ENCODE results near the gene ATP8A2. TPM values are rescaled to one million over a fixed set of nuclear protein-coding genes. Genes with fewer than 3 reads are reported as not detected.

The ATP8A2 gene
- total RNA-seq, 4 donors from 2014 or later = 0.13 to 0.24 (median 0.20) TPM

GRCh38 chr13:25906191-25906661 lies 534.5 kb downstream of the ATP8A2 start:
- H3K4me3 ChIP-seq = no peak overlapping the region
- no peak overlapping the region for H3K27ac ChIP-seq
- H3K27me3 ChIP-seq = no peaks in the 10 kb centered on the region
- 54% methylated on average over 7 of the region's 7 CpGs for WGBS
- TF ChIP-seq, protein P1, sequence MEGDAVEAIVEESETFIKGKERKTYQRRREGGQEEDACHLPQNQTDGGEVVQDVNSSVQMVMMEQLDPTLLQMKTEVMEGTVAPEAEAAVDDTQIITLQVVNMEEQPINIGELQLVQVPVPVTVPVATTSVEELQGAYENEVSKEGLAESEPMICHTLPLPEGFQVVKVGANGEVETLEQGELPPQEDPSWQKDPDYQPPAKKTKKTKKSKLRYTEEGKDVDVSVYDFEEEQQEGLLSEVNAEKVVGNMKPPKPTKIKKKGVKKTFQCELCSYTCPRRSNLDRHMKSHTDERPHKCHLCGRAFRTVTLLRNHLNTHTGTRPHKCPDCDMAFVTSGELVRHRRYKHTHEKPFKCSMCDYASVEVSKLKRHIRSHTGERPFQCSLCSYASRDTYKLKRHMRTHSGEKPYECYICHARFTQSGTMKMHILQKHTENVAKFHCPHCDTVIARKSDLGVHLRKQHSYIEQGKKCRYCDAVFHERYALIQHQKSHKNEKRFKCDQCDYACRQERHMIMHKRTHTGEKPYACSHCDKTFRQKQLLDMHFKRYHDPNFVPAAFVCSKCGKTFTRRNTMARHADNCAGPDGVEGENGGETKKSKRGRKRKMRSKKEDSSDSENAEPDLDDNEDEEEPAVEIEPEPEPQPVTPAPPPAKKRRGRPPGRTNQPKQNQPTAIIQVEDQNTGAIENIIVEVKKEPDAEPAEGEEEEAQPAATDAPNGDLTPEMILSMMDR (IDR thresholded peaks at IDR 0.05) = no peak
- TF ChIP-seq POLR2A (IDR thresholded peaks at IDR 0.05) = no peak
- H3K9me3 ChIP-seq = no peaks in the 10 kb centered on the region
- peaks cover 16% of the 10 kb centered on the region for H3K4me1 ChIP-seq
- DNase-seq (ENCODE audit: low spot score in 2 of 2) = no peak
- no peaks in the 10 kb centered on the region for H3K36me3 ChIP-seq

DNA sequence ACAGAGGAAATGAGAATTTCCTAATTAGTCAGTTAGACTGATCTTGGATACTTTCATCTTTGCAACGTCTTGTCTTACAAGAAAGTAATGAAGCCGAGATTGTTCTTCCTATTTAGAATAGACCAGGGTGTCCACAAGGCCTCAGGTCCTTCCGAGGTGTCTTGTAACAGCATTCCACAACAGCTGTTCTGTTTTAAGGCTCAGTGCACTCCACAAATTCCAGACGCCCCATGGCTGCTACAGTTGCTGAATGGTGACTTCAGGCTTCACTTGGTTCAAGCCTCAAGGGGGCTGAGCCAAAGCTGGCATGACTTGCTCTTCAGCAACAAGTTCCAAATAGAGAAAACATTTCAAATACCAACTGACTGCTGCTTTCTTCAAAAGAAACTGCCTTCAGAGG lies 536.6 kb downstream of the ATP8A2 start:
- no peaks in the 10 kb centered on the region for H3K9me3 ChIP-seq
- no peak overlapping the region for H3K4me3 ChIP-seq
- peaks cover 3% of the 10 kb centered on the region for H3K4me1 ChIP-seq
- 83% methylated on average over 4 of the region's 4 CpGs for WGBS
- H3K27me3 ChIP-seq = no peaks in the 10 kb centered on the region
- no peak overlapping the region for H3K27ac ChIP-seq
- H3K36me3 ChIP-seq = no peaks in the 10 kb centered on the region
- TF ChIP-seq EP300 (IDR thresholded peaks at IDR 0.05) (no peak), POLR2A (IDR thresholded peaks at IDR 0.05) (no peak)
- DNase-seq (ENCODE audit: low spot score in 2 of 2) = no peak

- DNase-seq (ENCODE audit: low spot score in 2 of 2) = no peak
- TF ChIP-seq POLR2AphosphoS5 (IDR thresholded peaks at IDR 0.05) (no peak), EP300 (IDR thresholded peaks at IDR 0.05) (no peak), POLR2A (IDR thresholded peaks at IDR 0.05) (no peak)
- TF ChIP-seq, protein P1 (IDR thresholded peaks at IDR 0.05) = no peak
- peaks cover 3% of the 10 kb centered on the region for H3K4me1 ChIP-seq
- no peak overlapping the region for H3K27ac ChIP-seq
- H3K9me3 ChIP-seq = no peaks in the 10 kb centered on the region
- H3K4me3 ChIP-seq = no peak overlapping the region
- WGBS = 72% methylated on average over 4 of the region's 4 CpGs
- no peaks in the 10 kb centered on the region for H3K36me3 ChIP-seq
- H3K27me3 ChIP-seq = no peaks in the 10 kb centered on the region
Observed at GRCh38 chr13:25910243-25910642, 538.5 kb downstream of the ATP8A2 start.

DNA sequence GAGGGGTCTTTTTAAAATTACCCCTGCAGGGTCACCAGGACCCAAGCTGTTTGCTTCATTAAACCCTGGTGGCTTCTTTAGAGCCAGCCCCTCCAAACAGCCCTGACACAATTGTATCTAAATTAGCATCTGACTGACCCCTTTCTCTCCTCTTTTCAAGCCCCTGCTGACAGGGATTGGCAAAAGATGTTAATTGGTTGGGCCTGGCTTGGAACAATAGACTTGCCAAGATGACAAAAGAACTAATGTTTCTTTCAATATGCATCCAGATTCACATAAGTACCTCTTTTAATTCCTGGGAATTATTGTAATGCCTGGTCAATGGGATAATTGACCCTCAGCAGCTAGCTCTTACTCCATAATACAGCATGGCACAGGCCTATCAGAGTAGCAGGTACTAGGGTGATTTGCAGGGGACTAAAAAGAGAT lies 539.2 kb downstream of the ATP8A2 start:
- no peak for DNase-seq (ENCODE audit: low spot score in 2 of 2)
- no peaks in the 10 kb centered on the region for H3K36me3 ChIP-seq
- TF ChIP-seq POLR2A (IDR thresholded peaks at IDR 0.05) (no peak), EP300 (IDR thresholded peaks at IDR 0.05) (no peak), POLR2AphosphoS5 (IDR thresholded peaks at IDR 0.05) (no peak)
- TF ChIP-seq, protein P1 (IDR thresholded peaks at IDR 0.05) = no peak
- H3K9me3 ChIP-seq = no peaks in the 10 kb centered on the region
- peaks cover 3% of the 10 kb centered on the region for H3K4me1 ChIP-seq
- H3K27ac ChIP-seq = no peak overlapping the region
- no peaks in the 10 kb centered on the region for H3K27me3 ChIP-seq
- H3K4me3 ChIP-seq = no peak overlapping the region

- no peak overlapping the region for H3K27ac ChIP-seq
- H3K4me1 ChIP-seq = no peaks in the 10 kb centered on the region
- no peak for DNase-seq (ENCODE audit: low spot score in 2 of 2)
- TF ChIP-seq EP300 (IDR thresholded peaks at IDR 0.05) (no peak), POLR2A (IDR thresholded peaks at IDR 0.05) (no peak), POLR2AphosphoS5 (IDR thresholded peaks at IDR 0.05) (no peak)
- TF ChIP-seq, protein P1 (IDR thresholded peaks at IDR 0.05) = no peak
- H3K36me3 ChIP-seq = no peaks in the 10 kb centered on the region
- no peaks in the 10 kb centered on the region for H3K9me3 ChIP-seq
- WGBS = 84% methylated on average over 4 of the region's 4 CpGs
- no peak overlapping the region for H3K4me3 ChIP-seq
- H3K27me3 ChIP-seq = no peaks in the 10 kb centered on the region
Observed at GRCh38 chr13:25912961-25913360, 541.2 kb downstream of the ATP8A2 start.
